PFSK-1 (cell line): ENCODE data around the gene ARPC4.

ENCODE experiments used
- FOXP2 ChIP-seq: optimal IDR thresholded peaks from 2 replicates; pipeline ENCODE3; 2011; ENCODE audit warnings: borderline replicate concordance, control low read depth, inconsistent platforms; ENCODE audit not compliant: insufficient read depth; ENCODE audit errors: extremely low read length, extremely low read depth
- POLR2AphosphoS5 ChIP-seq: IDR thresholded peaks from 2 replicates; pipeline ENCODE4 v1.6.1; 2012; ENCODE audit warnings: low read depth, mild to moderate bottlenecking, control low read depth, low read length, moderate library complexity
- REST ChIP-seq, 2 experiments: IDR thresholded peaks; 2 replicates each; pipeline versions ENCODE4 v1.6.1 to v1.8.0; 2011 to 2012; ENCODE audit warnings: low read depth in 2 of 2, low read length in 2 of 2, control low read depth in 1 of 2, inconsistent platforms in 1 of 2, mild to moderate bottlenecking in 1 of 2, moderate library complexity in 1 of 2; ENCODE audit not compliant: insufficient read depth in 1 of 2
- SIN3A ChIP-seq: IDR thresholded peaks from 2 replicates; pipeline ENCODE4 v1.6.1; 2012; ENCODE audit warnings: mild to moderate bottlenecking, low read length, moderate library complexity, borderline replicate concordance; ENCODE audit not compliant: insufficient read depth
- TAF1 ChIP-seq: IDR thresholded peaks from 2 replicates; pipeline ENCODE4 v1.6.1; 2012; ENCODE audit warnings: low read length, control low read depth, borderline replicate concordance; ENCODE audit not compliant: insufficient read depth

- TF ChIP-seq TAF1, result no peak
- no peak for TF ChIP-seq POLR2AphosphoS5
- TF ChIP-seq FOXP2, result no peak
- no peak for TF ChIP-seq REST (IDR thresholded peaks at IDR 0.05; ENCODE audit: insufficient read depth in 1 of 2, low read depth in 2 of 2, low read length in 2 of 2)
- TF ChIP-seq SIN3A, result no peak
Measured at GRCh38 chr3:9807981-9808344, 15.1 kb downstream of the ARPC4 start.
